Measurements from ENCODE around the gene OR2A14.
"Not testable (repeated sequence)": the region's sequence is repeated elsewhere in the genome, so short reads cannot be mapped to it uniquely, and the experiment has no call there.

Gene OR2A14

DNA sequence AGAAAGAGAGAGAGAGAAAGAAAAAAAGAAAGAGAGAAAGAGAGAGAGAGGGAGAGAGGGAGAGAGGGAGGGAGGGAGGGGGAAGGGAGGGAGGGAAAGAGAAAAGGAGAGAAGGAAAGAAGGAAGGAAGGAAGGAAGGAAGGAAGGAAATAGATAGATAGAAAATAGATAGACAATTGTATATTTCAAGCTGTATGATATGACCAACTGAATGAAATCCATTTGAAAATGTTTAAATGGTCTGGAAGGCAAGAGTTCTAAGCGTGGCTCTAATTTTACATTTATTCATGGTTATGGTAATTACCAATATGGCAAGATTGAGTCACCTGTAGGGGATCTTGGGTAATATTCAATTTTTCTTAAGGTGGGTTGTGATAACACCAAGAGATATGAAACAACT lies 35.9 kb downstream of the OR2A14 start:
- Histone ChIP-seq H3K9me3 (ENCODE audit: control insufficient read depth in 1 of 2, low read length in 2 of 2) (peaks cover 0 to 2% of the 10 kb centered on the region in 2 donors), H3K27ac (ENCODE audit: low read length) (no peak overlapping the region), H3K4me1 (ENCODE audit: control insufficient read depth in 1 of 2, insufficient read depth in 2 of 2, low read length in 2 of 2) (no peaks in the 10 kb centered on the region), H3K4me3 (ENCODE audit: low read depth in 1 of 2, low read length in 2 of 2) (no peak overlapping the region), H3K36me3 (ENCODE audit: control insufficient read depth in 1 of 2, insufficient read depth in 2 of 2, low read length in 2 of 2) (no peaks in the 10 kb centered on the region), H3K27me3 (ENCODE audit: low read depth, low read length) (no peaks in the 10 kb centered on the region)

DNA sequence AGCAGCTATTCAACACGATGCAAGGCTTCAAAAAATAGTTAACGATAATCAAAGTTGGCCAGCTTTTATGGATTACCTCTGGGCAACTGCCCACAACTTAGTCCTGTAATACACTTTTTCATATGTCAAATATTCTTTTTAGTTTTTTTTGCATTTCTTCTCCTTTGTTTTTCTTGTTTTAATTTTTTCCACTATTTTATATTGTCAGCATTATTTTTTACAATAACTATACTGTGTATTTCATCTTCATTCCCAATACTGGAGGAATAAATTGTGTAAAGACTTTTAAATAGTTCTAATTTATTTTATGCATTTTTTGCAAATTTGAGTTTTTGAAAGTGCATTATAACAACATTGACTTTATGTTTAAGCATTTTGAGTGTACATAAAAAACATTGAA lies 41.8 kb downstream of the OR2A14 start:
- Histone ChIP-seq H3K36me3 (ENCODE audit: control insufficient read depth in 1 of 2, insufficient read depth in 2 of 2, low read length in 2 of 2) (no peaks in the 10 kb centered on the region), H3K4me1 (ENCODE audit: control insufficient read depth in 1 of 2, insufficient read depth in 2 of 2, low read length in 2 of 2) (no peaks in the 10 kb centered on the region), H3K27me3 (ENCODE audit: low read depth, low read length) (no peaks in the 10 kb centered on the region), H3K9me3 (ENCODE audit: control insufficient read depth in 1 of 2, low read length in 2 of 2) (peaks cover 0 to 2% of the 10 kb centered on the region in 2 donors), H3K4me3 (ENCODE audit: low read depth in 1 of 2, low read length in 2 of 2) (no peak overlapping the region), H3K27ac (ENCODE audit: low read length) (no peak overlapping the region)

DNA sequence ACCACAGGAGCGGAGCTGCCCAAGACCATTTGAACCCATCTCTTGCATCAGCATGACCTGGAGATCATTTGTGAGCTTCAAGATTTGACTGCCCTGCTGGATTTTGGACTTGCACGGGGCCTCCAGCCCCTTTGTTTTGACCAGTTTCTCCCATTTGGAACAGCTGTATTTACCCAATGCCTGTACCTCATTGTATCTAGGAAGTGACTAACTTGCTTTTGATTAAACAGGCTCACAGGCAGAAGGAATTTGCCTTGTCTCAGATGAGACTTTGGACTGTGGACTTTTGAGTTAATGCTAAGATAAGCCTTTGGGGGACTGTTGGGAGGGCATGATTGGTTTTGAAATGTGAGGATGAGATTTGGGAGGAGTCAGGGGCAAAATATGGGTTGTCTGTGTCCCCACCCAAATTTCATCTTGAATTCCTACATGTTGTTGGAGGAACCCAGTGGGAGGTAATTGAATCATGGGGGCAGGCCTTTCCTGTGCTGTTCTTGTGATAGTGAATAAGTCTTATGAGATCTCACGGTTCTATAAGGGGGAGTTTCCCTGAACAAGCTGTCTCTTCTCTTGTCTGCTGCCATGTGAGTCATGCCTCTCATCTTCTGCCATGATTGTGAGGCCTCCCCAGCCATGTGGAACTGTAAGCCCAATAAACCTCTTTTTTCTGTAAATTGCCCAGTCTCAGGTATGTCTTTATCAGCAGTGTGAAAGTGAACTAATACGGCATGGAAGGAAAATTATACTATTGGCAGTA lies 48.8 kb downstream of the OR2A14 start:
- not testable (repeated sequence) for H3K27me3 ChIP-seq (ENCODE audit: low read depth, low read length); H3K9me3 ChIP-seq (ENCODE audit: control insufficient read depth in 1 of 2, low read length in 2 of 2); H3K4me3 ChIP-seq (ENCODE audit: low read depth in 1 of 2, low read length in 2 of 2); H3K4me1 ChIP-seq (ENCODE audit: control insufficient read depth in 1 of 2, insufficient read depth in 2 of 2, low read length in 2 of 2); H3K27ac ChIP-seq (ENCODE audit: low read length); H3K36me3 ChIP-seq (ENCODE audit: control insufficient read depth in 1 of 2, insufficient read depth in 2 of 2, low read length in 2 of 2)

DNA sequence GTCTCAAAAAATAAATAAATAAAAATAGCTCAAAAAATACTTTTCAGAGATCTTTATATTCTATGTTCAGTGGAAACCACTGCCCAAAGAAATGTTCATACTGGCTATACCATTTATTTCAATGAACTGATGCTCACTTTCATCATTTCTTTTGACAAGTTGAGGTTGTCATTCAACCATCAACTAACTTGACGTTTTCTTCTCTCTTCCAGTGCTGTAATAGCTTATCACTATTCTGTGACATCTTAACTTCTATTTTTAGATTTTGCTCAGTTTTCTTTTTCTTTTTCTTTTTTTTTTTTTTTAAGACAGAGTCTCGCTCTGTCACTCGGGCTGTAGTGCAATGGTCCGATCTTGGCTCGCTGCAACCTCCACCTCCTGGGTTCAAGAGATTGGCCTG lies 51.6 kb downstream of the OR2A14 start:
- no peaks in the 10 kb centered on the region for H3K9me3 ChIP-seq (ENCODE audit: control insufficient read depth in 1 of 2, low read length in 2 of 2)

DNA sequence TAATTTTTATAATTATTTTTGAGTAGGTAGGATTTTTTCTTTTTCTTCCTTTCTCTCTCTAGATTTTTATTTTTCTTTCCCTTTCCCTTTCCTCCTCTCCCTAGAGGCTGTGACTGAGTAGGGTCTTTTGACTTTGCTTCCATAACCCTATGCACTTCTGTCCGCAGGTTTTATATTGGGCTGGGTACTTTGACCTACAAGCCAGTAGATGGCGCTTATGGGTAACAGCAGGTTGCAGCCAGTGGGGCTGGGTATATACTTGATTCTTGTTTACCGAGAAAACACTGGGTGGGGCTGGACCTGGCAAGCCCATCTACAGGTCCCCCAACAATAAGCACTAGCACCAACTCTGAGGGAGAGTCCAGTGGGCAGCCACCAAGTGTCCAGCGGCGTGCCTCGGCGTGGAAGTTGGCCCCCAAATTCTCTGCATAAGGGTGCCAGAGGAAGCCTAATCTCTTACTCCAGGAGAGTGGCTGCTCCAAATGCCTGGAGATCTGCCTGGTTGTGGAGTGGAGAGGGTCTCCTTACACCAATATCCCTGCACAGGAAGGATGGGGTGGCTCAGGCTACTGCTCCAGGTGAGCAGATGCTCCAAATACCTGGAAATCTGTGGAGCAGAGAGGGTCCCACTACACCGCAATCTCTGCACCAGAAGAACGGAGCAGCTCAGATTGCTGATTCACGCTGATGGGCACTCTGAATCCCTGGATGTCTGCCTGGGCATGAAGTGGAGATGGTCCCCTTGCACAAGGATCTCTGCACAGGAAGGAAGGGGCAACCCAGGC lies 55.6 kb downstream of the OR2A14 start:
- H3K4me1 ChIP-seq (ENCODE audit: control insufficient read depth in 1 of 2, insufficient read depth in 2 of 2, low read length in 2 of 2); H3K4me3 ChIP-seq (ENCODE audit: low read depth in 1 of 2, low read length in 2 of 2); H3K36me3 ChIP-seq (ENCODE audit: control insufficient read depth in 1 of 2, insufficient read depth in 2 of 2, low read length in 2 of 2); H3K27me3 ChIP-seq (ENCODE audit: low read depth, low read length); H3K9me3 ChIP-seq (ENCODE audit: control insufficient read depth in 1 of 2, low read length in 2 of 2); H3K27ac ChIP-seq (ENCODE audit: low read length): not testable (repeated sequence)

More for the DNA sequence above, 51.6 kb downstream of the OR2A14 start:
- H3K4me1 ChIP-seq (ENCODE audit: control insufficient read depth in 1 of 2, insufficient read depth in 2 of 2, low read length in 2 of 2) = no peaks in the 10 kb centered on the region
- no peaks in the 10 kb centered on the region for H3K36me3 ChIP-seq (ENCODE audit: control insufficient read depth in 1 of 2, insufficient read depth in 2 of 2, low read length in 2 of 2)
- H3K27me3 ChIP-seq (ENCODE audit: low read depth, low read length) = no peaks in the 10 kb centered on the region
- H3K27ac ChIP-seq (ENCODE audit: low read length) = no peak overlapping the region
- H3K4me3 ChIP-seq (ENCODE audit: low read depth in 1 of 2, low read length in 2 of 2) = no peak overlapping the region

DNA sequence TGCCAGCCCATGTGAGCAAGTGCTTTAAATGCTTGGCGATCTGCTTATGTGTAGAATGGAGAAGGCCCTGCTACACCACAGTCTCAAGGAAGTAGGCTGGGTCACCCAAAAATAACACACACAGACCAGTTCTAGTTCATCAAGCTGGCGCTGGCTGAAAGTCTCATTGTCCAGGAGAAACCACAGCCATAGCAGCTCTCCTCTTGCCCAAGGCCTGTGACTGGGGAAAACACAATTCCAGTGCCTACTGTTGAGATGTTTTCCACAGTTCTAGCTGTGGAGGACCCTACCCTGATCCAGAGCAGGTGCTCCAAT lies 56.1 kb downstream of the OR2A14 start:
- not testable (repeated sequence) for H3K4me1 ChIP-seq (ENCODE audit: control insufficient read depth in 1 of 2, insufficient read depth in 2 of 2, low read length in 2 of 2); H3K36me3 ChIP-seq (ENCODE audit: control insufficient read depth in 1 of 2, insufficient read depth in 2 of 2, low read length in 2 of 2); H3K4me3 ChIP-seq (ENCODE audit: low read depth in 1 of 2, low read length in 2 of 2); H3K9me3 ChIP-seq (ENCODE audit: control insufficient read depth in 1 of 2, low read length in 2 of 2); H3K27me3 ChIP-seq (ENCODE audit: low read depth, low read length); H3K27ac ChIP-seq (ENCODE audit: low read length)
